ENCODE data around the gene ASXL1.
"Not testable (repeated sequence)": the region's sequence is repeated elsewhere in the genome, so short reads cannot be mapped to it uniquely, and the experiment has no call there.

Gene ASXL1

GRCh38 chr20:32455171-32455900 lies 97.2 kb downstream of the ASXL1 start:
- no peak for DNase-seq

- DNase-seq = no peak
These were observed 98.0 kb downstream of the ASXL1 start for GRCh38 chr20:32455901-32456701.

GRCh38 chr20:32456869-32457478 lies 98.8 kb downstream of the ASXL1 start:
- no peak for DNase-seq

- no peak for DNase-seq
These were observed 99.4 kb downstream of the ASXL1 start for GRCh38 chr20:32457479-32457986.

- no peak for DNase-seq
These were observed 100.1 kb downstream of the ASXL1 start for GRCh38 chr20:32458061-32458836.

- no peak for DNase-seq
These were observed 100.7 kb downstream of the ASXL1 start for GRCh38 chr20:32458837-32459220.

- no peak for DNase-seq
These were observed 102.1 kb downstream of the ASXL1 start for GRCh38 chr20:32460231-32460630.

GRCh38 chr20:32460683-32461320 lies 102.7 kb downstream of the ASXL1 start:
- no peak for DNase-seq

- DNase-seq = no peak
These were observed 103.9 kb downstream of the ASXL1 start for GRCh38 chr20:32461836-32462600.

GRCh38 chr20:32462900-32463641 lies 104.9 kb downstream of the ASXL1 start:
- no peak for DNase-seq

- no peak for DNase-seq
These were observed 105.7 kb downstream of the ASXL1 start for GRCh38 chr20:32463642-32464400.

GRCh38 chr20:32464401-32465091 lies 106.4 kb downstream of the ASXL1 start:
- no peak for DNase-seq

- no peak for DNase-seq
These were observed 107.2 kb downstream of the ASXL1 start for GRCh38 chr20:32465092-32465900.

GRCh38 chr20:32465901-32466675 lies 108.0 kb downstream of the ASXL1 start:
- not testable (repeated sequence) for DNase-seq

- DNase-seq = no peak
These were observed 108.8 kb downstream of the ASXL1 start for GRCh38 chr20:32466739-32467505.

- DNase-seq = no peak
These were observed 109.6 kb downstream of the ASXL1 start for GRCh38 chr20:32467506-32468312.
